Common myeloid progenitor, CD34-positive (primary cell): ENCODE data around the gene COPE. TPM values are rescaled to one million over a fixed set of nuclear protein-coding genes. Genes with fewer than 3 reads are reported as not detected.

ENCODE experiments used
- CTCF ChIA-PET: fragments of 350-600 bp; sonication (Branson Sonifier 250); formaldehyde crosslinking; loops from one replicate; lab custom pipeline; 2021; ENCODE audit warnings: antibody characterized with exemption; lab: Charles Lee
- POLR2A ChIA-PET: fragments of 350-600 bp; sonication (Branson Sonifier 250); formaldehyde crosslinking; loops from one replicate; lab custom pipeline; 2021; ENCODE audit warnings: antibody characterized with exemption; lab: Charles Lee
- DNase-seq, 3 donors: peaks; one replicate each; pipeline versions ENCODE4 v3.0.0 to v3.0.0-alpha.2; 2013
- H3K27ac ChIP-seq, 2 experiments: 1 replicate in 1 of 2; 2 replicates in 1 of 2; pipeline ENCODE4 v1.7.0; 2013; ENCODE audit warnings: inconsistent platforms in 2 of 2, low read length in 2 of 2, mild to moderate bottlenecking in 2 of 2, low read depth in 1 of 2, moderate library complexity in 1 of 2; ENCODE audit not compliant: severe bottlenecking in 2 of 2, insufficient read depth in 1 of 2, poor library complexity in 1 of 2
- H3K27me3 ChIP-seq, 5 experiments: replicated peaks in 2 of 5; 1 replicate in 3 of 5; 2 replicates in 2 of 5; pipeline versions ENCODE4 v1.6.1 to v1.7.0; 2013; ENCODE audit warnings: low read length in 4 of 5, mild to moderate bottlenecking in 2 of 5, moderate library complexity in 2 of 5, inconsistent platforms in 1 of 5; ENCODE audit not compliant: insufficient read depth in 5 of 5, control insufficient read depth in 4 of 5
- H3K36me3 ChIP-seq, 4 experiments: 1 replicate in 2 of 4; 2 replicates in 2 of 4; pipeline versions ENCODE4 v1.6.1 to v1.7.0; 2013; ENCODE audit warnings: low read length in 3 of 4, control low read depth in 1 of 4, mild to moderate bottlenecking in 1 of 4; ENCODE audit not compliant: control insufficient read depth in 4 of 4, insufficient read depth in 4 of 4
- H3K4me1 ChIP-seq, 4 experiments: 1 replicate in 3 of 4; 2 replicates in 1 of 4; pipeline versions ENCODE4 v1.6.1 to v1.7.1; 2013; ENCODE audit warnings: low read length in 3 of 4, mild to moderate bottlenecking in 3 of 4, control low read depth in 1 of 4, inconsistent platforms in 1 of 4, moderate library complexity in 1 of 4; ENCODE audit not compliant: control insufficient read depth in 4 of 4, insufficient read depth in 4 of 4; ENCODE audit errors: control extremely low read depth in 1 of 4
- H3K4me3 ChIP-seq, 7 experiments: 1 replicate in 4 of 7; 2 replicates in 3 of 7; pipeline versions ENCODE4 v1.5.1 to v1.7.0; 2013; ENCODE audit warnings: mild to moderate bottlenecking in 7 of 7, low read length in 6 of 7, moderate library complexity in 6 of 7, inconsistent platforms in 2 of 7, low read depth in 2 of 7, control low read depth in 1 of 7; ENCODE audit not compliant: insufficient read depth in 4 of 7, control insufficient read depth in 1 of 7; ENCODE audit errors: extremely low read depth in 1 of 7
- H3K9me3 ChIP-seq, 5 experiments: 1 replicate in 4 of 5; 2 replicates in 1 of 5; pipeline versions ENCODE4 v1.6.1 to v1.7.1; 2013; ENCODE audit warnings: low read length in 4 of 5, mild to moderate bottlenecking in 2 of 5, inconsistent platforms in 1 of 5, low read depth in 1 of 5, moderate library complexity in 1 of 5; ENCODE audit not compliant: control insufficient read depth in 4 of 5, insufficient read depth in 2 of 5; ENCODE audit errors: control extremely low read depth in 1 of 5
- WGBS: methylation state at CpG from one replicate; pipeline ENCODE4 v1.1.5; 2013; ENCODE audit not compliant: insufficient coverage; 5-methylcytosine and 5-hydroxymethylcytosine counted together
- polyA plus RNA-seq: library from polyadenylated mRNA; unstranded; fragments of 120-200 nt; gene quantifications from one replicate; pipeline ENCODE4 v1.2.1, GENCODE V29; 2013

The COPE gene
- 85.6 TPM for polyA plus RNA-seq

DNA sequence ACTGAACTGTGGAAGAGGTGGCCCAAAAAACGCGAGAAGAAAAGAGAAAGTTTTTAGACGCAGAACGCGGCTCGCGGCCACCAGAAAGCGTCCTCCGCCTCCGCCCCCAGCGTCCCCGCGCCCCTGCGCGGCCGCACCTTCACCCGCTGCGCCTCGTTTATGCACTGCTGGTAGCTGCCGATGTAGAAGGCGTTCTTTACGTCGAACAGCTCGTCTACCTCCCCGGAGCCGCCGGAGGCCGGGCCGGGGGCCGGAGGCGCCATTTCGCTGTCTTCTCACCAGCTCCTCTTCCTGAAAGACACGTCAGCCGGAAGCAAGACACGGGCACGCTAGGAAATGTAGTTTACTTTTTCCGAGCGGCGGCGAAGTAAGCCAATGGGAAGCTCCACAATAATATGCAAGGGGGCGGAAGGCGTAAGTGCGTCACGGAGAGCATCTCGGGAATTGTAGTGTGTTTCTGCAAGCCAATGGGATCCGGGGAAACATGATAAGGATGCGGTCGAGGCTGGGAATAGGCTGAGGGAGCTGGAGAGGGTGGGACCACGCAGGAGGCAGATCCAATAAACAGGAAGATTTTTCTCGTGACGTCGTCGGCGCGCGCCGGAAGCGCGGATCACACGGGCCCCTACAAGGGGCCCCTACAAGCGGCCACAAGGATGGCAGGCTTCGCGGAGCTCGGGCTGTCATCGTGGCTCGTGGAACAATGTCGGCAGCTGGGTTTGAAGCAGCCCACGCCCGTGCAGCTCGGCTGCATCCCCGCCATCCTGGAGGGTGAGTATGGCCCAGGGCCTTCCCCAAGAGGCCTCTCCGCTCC lies at the start of gene COPE, which contains the start of gene DDX49:
COPE (minus strand) TSS at position 302 of the 814 bp plus-strand sequence; CDS start at position 263, 39 bp downstream.
DDX49 (plus strand) TSS at position 630 of the 814 bp plus-strand sequence; CDS start at position 657, 27 bp downstream.
- CTCF ChIA-PET, result interaction anchor here (0.8 to 1.5 kb wide), 7 partner anchors 8 to 325 kb away, joined by 3 to 4 read pairs (median 3); no protein-coding TSS in a partner anchor
- peaks cover 4 to 47% (median 26%) of the 10 kb centered on the region in 4 experiments for H3K36me3 ChIP-seq

GRCh38 chr19:18967358-18968146 lies 48.4 kb upstream of the COPE start:
- Histone ChIP-seq H3K4me3 (peak overlapping the region in 3 of 7 experiments; percentile 1 to 31 (median 19)), H3K36me3 (no peaks in the 10 kb centered on the region), H3K27me3 (no peaks in the 10 kb centered on the region), H3K4me1 (peaks cover 0 to 23% (median 18%) of the 10 kb centered on the region in 4 experiments), H3K27ac (peak overlapping the region; percentile 58 to 65), H3K9me3 (no peaks in the 10 kb centered on the region)
- WGBS, result 2% methylated on average over 5 of the region's 11 CpGs
- ChIA-PET POLR2A (interaction anchor here (0.5 to 0.6 kb wide), 2 partner anchors 12 to 55 kb away, joined by 4 read pairs; no protein-coding TSS in a partner anchor), CTCF (interaction anchor here (1.6 to 1.8 kb wide), 2 partner anchors 14 to 20 kb away, joined by 4 to 10 read pairs; no protein-coding TSS in a partner anchor)
- DNase-seq, result peak; percentile 52 to 90 (median 88)

More for the DNA sequence above, at the start of gene COPE, which contains the start of gene DDX49:
- WGBS, result under 1% methylated on average over 60 of the region's 72 CpGs
- peak within 1 kb of the TSS; percentile 99 for H3K27ac ChIP-seq
- peak within 1 kb of the TSS; percentile 79 to 100 (median 98) for H3K4me3 ChIP-seq
- peaks cover 14 to 29% (median 22%) of the 10 kb centered on the region in 4 experiments for H3K4me1 ChIP-seq
- POLR2A ChIA-PET, result interaction anchor here (0.5 to 1.5 kb wide), 3 partner anchors 13 to 482 kb away, joined by 3 to 4 read pairs (median 3); no protein-coding TSS in a partner anchor
- no peaks in the 10 kb centered on the region for H3K9me3 ChIP-seq
- DNase-seq, result peak; percentile 100
- no peaks in the 10 kb centered on the region for H3K27me3 ChIP-seq

- H3K27ac ChIP-seq, result no peak overlapping the region
- ChIA-PET CTCF (interaction anchor here (1.3 to 1.6 kb wide), 2 partner anchors 16 to 20 kb away, joined by 4 to 8 read pairs; no protein-coding TSS in a partner anchor), POLR2A (no interaction called here)
- peaks cover 0 to 10% (median 0%) of the 10 kb centered on the region in 5 experiments for H3K27me3 ChIP-seq
- DNase-seq, result no peak
- peaks cover 0 to 21% (median 15%) of the 10 kb centered on the region in 4 experiments for H3K4me1 ChIP-seq
- no peaks in the 10 kb centered on the region for H3K36me3 ChIP-seq
- no peaks in the 10 kb centered on the region for H3K9me3 ChIP-seq
- WGBS, result 79% methylated on average over 4 of the region's 4 CpGs
- no peak overlapping the region for H3K4me3 ChIP-seq
Measured at GRCh38 chr19:18966307-18966706, 47.1 kb upstream of the COPE start.

GRCh38 chr19:18964121-18964520 lies 44.9 kb upstream of the COPE start:
- no peak overlapping the region for H3K27ac ChIP-seq
- H3K4me1 ChIP-seq, result peaks cover 0 to 21% (median 15%) of the 10 kb centered on the region in 4 experiments
- CTCF ChIA-PET, result no interaction called here
- no peaks in the 10 kb centered on the region for H3K9me3 ChIP-seq
- WGBS, result 100% methylated on average over 2 of the region's 9 CpGs
- DNase-seq, result no peak
- H3K4me3 ChIP-seq, result no peak overlapping the region
- POLR2A ChIA-PET, result no interaction called here
- H3K36me3 ChIP-seq, result no peaks in the 10 kb centered on the region
- peaks cover 0 to 11% (median 2%) of the 10 kb centered on the region in 5 experiments for H3K27me3 ChIP-seq

DNA sequence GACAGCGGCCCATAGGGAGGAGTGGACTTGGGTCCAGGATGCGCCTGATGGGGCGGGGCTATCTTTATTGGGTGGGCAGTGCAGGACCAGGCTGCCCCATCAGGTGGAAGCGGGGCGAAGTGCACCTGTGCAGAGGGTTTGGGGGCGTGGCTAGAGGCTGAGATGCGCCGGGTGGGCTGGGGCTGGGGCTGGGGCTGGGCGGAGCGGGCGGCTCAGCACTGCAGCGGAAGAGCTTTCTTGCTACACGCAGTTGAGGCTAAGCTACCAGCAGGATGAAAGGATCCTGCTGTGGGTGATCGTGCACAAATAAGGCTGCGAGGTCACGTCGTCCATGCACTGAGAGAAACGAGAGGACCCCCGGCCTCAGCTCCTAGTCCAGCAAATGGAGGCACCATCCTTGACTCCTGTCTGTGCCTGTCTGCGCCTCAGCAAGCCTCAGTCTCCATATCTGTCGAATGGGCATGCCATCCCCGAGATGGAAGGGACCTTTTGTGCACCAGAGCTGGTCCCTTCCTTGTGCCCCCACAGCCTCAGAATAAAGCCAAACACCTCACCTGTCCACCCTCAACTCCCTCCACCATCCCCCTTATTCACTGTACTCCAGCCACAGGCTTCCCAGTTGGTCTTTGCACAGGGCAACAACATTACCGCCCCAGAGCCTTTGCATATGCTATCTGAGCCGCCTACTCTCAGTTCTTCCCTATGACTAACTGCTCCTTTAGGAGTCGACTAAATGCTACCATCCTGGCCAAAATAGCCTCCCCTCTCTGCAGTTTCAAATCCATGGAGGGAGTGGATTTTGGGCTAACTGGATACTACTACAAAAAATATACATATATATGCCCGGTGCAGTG lies 42.8 kb upstream of the COPE start:
- POLR2A ChIA-PET, result no interaction called here
- DNase-seq, result peak in 2 of 3 donors; percentile 44 to 51
- Histone ChIP-seq H3K36me3 (no peaks in the 10 kb centered on the region), H3K27me3 (peaks cover 0 to 11% (median 2%) of the 10 kb centered on the region in 5 experiments), H3K27ac (no peak overlapping the region), H3K4me1 (peaks cover 0 to 8% (median 5%) of the 10 kb centered on the region in 4 experiments), H3K9me3 (no peaks in the 10 kb centered on the region), H3K4me3 (peak overlapping the region in 1 of 7 experiments; percentile 33)
- CTCF ChIA-PET, result no interaction called here
- WGBS, result 26% methylated on average over 23 of the region's 26 CpGs

- 90% methylated on average over 3 of the region's 4 CpGs for WGBS
- no peak overlapping the region for H3K27ac ChIP-seq
- no peak overlapping the region for H3K4me3 ChIP-seq
- no peaks in the 10 kb centered on the region for H3K36me3 ChIP-seq
- H3K4me1 ChIP-seq, result peaks cover 0 to 6% (median 2%) of the 10 kb centered on the region in 4 experiments
- no peak for DNase-seq
- H3K9me3 ChIP-seq, result no peaks in the 10 kb centered on the region
- POLR2A ChIA-PET, result no interaction called here
- CTCF ChIA-PET, result interaction anchor here (0.6 kb wide), 1 partner anchor 70 kb away, joined by 3 read pairs; no protein-coding TSS in a partner anchor
- H3K27me3 ChIP-seq, result peaks cover 0 to 11% (median 2%) of the 10 kb centered on the region in 5 experiments
Measured at GRCh38 chr19:18960370-18960769, 41.2 kb upstream of the COPE start.
